SKM-1 (cell line): ENCODE results near the gene WDR1.

Experiments
- DNase-seq: peaks from one replicate; lab custom pipeline; 2025; ENCODE audit not compliant: unreplicated experiment; lab: John Stamatoyannopoulos, UW

Gene WDR1

GRCh38 chr4:10074076-10074766, 42.4 kb downstream of the WDR1 start:
- DNase-seq, result no peak

- DNase-seq, result no peak
Measured at GRCh38 chr4:10072420-10073017, 44.1 kb downstream of the WDR1 start.

- no peak for DNase-seq
Measured at GRCh38 chr4:10069075-10069642, 47.4 kb downstream of the WDR1 start.

GRCh38 chr4:10066670-10067651, 49.6 kb downstream of the WDR1 start:
- no peak for DNase-seq

GRCh38 chr4:10066206-10066605, 50.4 kb downstream of the WDR1 start:
- no peak for DNase-seq

GRCh38 chr4:10063544-10064300, 52.9 kb downstream of the WDR1 start:
- DNase-seq, result no peak

GRCh38 chr4:10061650-10062415, 54.8 kb downstream of the WDR1 start:
- no peak for DNase-seq

GRCh38 chr4:10058371-10058770, 58.2 kb downstream of the WDR1 start:
- DNase-seq, result no peak

- no peak for DNase-seq
Measured at GRCh38 chr4:10057023-10057395, 59.6 kb downstream of the WDR1 start.

- no peak for DNase-seq
Measured at GRCh38 chr4:10056334-10057022, 60.1 kb downstream of the WDR1 start.

- no peak for DNase-seq
Measured at GRCh38 chr4:10055871-10056270, 60.7 kb downstream of the WDR1 start.

- DNase-seq, result no peak
Measured at GRCh38 chr4:10054571-10055041, 62.0 kb downstream of the WDR1 start.

- DNase-seq, result no peak
Measured at GRCh38 chr4:10053635-10054453, 62.8 kb downstream of the WDR1 start.

GRCh38 chr4:10051517-10052135, 65.0 kb downstream of the WDR1 start:
- no peak for DNase-seq

GRCh38 chr4:10050721-10051120, 65.9 kb downstream of the WDR1 start:
- no peak for DNase-seq

GRCh38 chr4:10050261-10050661, 66.3 kb downstream of the WDR1 start:
- DNase-seq, result no peak

GRCh38 chr4:10048941-10049697, 67.5 kb downstream of the WDR1 start:
- no peak for DNase-seq
